Measurements from ENCODE around the gene RRP12. TPM values are rescaled to one million over a fixed set of nuclear protein-coding genes. Genes with fewer than 3 reads are reported as not detected.
A peak's percentile ranks its signal among the peaks of the same experiment; 100 is the strongest.

Gene RRP12
- total and polyA plus RNA-seq, 9 of the 15 experiments (the other 6 are each of a cell fraction or from before 2014, with no cell fraction given) = 4.6 to 68.2 (median 21.8) TPM

- peak; percentile 11; the same call in 1 of the 2 replicates for TF ChIP-seq REST (IDR thresholded peaks at IDR 0.05; ENCODE audit: borderline replicate concordance)
- 0 out of 2 replicates have a peak, but pooled peaks have one; percentile 39 for TF ChIP-seq REST (CRISPR knock-in tag; IDR thresholded peaks at IDR 0.05; ENCODE audit: low read depth)
- no peak for TF ChIP-seq MYNN (IDR thresholded peaks at IDR 0.05)
- no peak for TF ChIP-seq MYNN (CRISPR knock-in tag; IDR thresholded peaks at IDR 0.05)
- TF ChIP-seq ARID4B (CRISPR knock-in tag; IDR thresholded peaks at IDR 0.05) = 0 out of 2 replicates have a peak, but pooled peaks have one; percentile 41
- TF ChIP-seq L3MBTL2 (IDR thresholded peaks at IDR 0.05) = peak; percentile 65
- peak; percentile 81 for TF ChIP-seq SUPT5H (IDR thresholded peaks at IDR 0.05)
- TF ChIP-seq TAF9B (IDR thresholded peaks at IDR 0.05; ENCODE audit: partially characterized antibody) = peak; percentile 40
- TF ChIP-seq RBM15 (IDR thresholded peaks at IDR 0.05; ENCODE audit: insufficient read depth, low read length) = no peak
- TF ChIP-seq MAX (CRISPR knock-in tag; IDR thresholded peaks at IDR 0.05) = peak; percentile 78
- TF ChIP-seq KHSRP (IDR thresholded peaks at IDR 0.05) = no peak
- peak; percentile 79 for TF ChIP-seq VEZF1 (CRISPR knock-in tag; IDR thresholded peaks at IDR 0.05)
These were observed 25.0 kb upstream of the RRP12 start, which contains the start of gene PGAM1 (continued) for GRCh38 chr10:97425964-97426775.

Measured in K562 (cell line).